22Rv1 (cell line): ENCODE measurements around the gene GRAMD1B.

Experiments used
- CTCF ChIP-seq: fragments of 450-650 bp; IDR thresholded peaks from 2 replicates; pipeline ENCODE4 v1.5.1; 2017; ENCODE audit warnings: mild to moderate bottlenecking
- ZFX ChIP-seq: fragments of 450-650 bp; IDR thresholded peaks from 2 replicates; pipeline ENCODE4 v1.6.1; 2017; ENCODE audit warnings: antibody characterized with exemption, borderline replicate concordance

DNA sequence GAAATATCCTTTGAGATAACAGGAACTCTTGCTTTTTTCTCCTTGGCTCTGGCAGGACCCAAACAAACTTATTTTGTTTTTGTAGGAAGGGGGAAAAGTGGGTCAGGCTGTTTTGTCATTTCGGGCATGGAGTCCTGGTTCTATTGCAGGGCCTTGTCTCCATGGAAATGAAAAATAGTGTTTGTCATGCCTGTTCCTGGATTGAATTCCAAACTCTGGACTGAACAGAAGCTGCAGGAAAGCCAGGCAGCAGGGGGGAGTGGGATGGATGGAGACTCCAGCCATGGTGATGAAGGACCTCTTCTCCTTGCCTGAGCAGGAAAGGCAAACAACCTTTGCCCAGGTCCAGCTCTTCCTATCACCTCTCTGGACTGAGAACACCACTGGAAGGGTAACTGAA, 137.4 kb downstream of the GRAMD1B start:
- no peak for TF ChIP-seq CTCF
- no peak for TF ChIP-seq ZFX
